ENCODE results near the gene HDAC4.

The HDAC4 gene

DNA sequence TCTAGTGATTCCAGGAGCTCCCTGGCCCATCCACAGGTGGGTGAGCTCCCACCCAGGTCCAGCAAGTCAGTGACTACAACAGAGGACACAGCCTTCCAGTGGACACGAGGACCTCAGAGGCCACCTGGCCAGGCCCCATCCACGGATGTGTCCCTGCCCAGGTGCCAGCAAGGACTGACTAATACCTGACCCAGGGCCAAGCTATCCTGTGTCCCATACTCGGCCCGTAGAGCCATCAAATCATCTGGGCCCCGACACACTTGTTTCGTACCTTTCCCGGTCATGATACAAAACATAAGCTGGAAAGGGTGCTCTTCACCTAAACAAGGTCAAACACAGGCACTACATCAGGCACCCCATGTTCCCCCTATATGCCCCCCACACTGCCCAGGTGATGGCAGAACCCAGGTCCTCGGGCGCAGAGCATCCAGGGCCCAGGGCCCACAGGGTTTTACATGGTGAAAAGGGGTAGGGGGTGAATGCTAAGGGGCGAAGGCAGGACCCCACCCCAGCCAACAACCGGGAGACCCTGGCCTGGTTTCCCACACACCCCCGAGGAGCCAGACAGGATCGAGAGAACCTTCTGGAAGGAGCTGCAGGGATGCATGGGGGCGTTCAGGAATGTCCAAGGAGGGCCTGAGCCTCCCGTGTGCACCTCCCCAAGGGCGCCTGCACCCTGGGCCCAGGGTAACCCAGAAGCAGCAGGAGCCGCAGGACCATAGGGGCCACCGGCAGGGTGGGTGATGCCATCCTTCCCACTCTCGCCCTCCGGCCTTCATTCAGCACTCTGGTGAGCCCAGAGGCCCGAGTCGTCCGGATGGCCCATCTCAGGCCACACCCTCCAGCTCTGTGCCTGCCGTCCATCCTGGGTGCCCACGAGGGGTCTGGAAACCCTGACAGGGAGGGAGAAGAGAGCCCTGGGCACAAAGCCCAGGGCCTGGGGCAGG, 94.3 kb downstream of the HDAC4 start:
- Histone ChIP-seq H3F3A (ENCODE audit: insufficient read depth, low read length) (no peaks in the 10 kb centered on the region), H2AFZ (ENCODE audit: low read length) (no peak overlapping the region), H3K36me3 (ENCODE audit: insufficient read depth, low read length) (no peaks in the 10 kb centered on the region), H3K9me3 (ENCODE audit: low read length) (no peaks in the 10 kb centered on the region), H3K27ac (ENCODE audit: low read depth, low read length, poor library complexity, severe bottlenecking) (no peak overlapping the region), H3K9me2 (ENCODE audit: low read depth, low read length) (no peaks in the 10 kb centered on the region), H3K4me2 (ENCODE audit: low read length) (no peak overlapping the region), H4K20me1 (ENCODE audit: insufficient read depth, low read length) (no peaks in the 10 kb centered on the region), H3K79me2 (ENCODE audit: insufficient read depth, low read length) (no peaks in the 10 kb centered on the region), H3K27me3 (ENCODE audit: insufficient read depth, low read length) (no peaks in the 10 kb centered on the region), H3K4me1 (ENCODE audit: insufficient read depth, low read length, severe bottlenecking) (no peaks in the 10 kb centered on the region), H3K9ac (ENCODE audit: low read length) (no peak overlapping the region), H3K4me3 (ENCODE audit: low read depth, low read length, poor library complexity, severe bottlenecking) (no peak overlapping the region)
- TF ChIP-seq EZH2 (IDR thresholded peaks at IDR 0.05; ENCODE audit: borderline replicate concordance, low read length) (no peak), CTCF (IDR thresholded peaks at IDR 0.05; ENCODE audit: low read length) (no peak)

DNA sequence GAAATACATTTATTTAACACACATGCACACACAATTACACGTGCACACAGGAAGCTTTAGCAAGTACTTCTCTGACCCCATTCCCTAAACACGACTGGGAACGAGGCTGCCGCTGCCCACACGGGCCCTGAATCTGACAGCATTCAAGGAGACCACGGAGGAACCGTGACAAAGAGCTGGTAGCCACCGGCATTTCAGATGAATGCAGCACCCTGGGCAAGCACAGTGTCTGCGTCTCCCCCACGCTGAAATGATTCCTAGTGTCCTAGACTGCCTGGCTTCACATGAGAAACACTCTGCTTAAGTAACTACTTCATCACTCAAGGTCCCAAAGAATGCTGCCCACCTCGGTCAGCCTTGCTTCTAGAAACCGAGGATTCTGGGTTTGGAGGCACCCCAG, 95.0 kb downstream of the HDAC4 start:
- Histone ChIP-seq H3K27me3 (ENCODE audit: insufficient read depth, low read length) (no peaks in the 10 kb centered on the region), H3K4me1 (ENCODE audit: insufficient read depth, low read length, severe bottlenecking) (no peaks in the 10 kb centered on the region), H4K20me1 (ENCODE audit: insufficient read depth, low read length) (no peaks in the 10 kb centered on the region), H3K9me3 (ENCODE audit: low read length) (no peaks in the 10 kb centered on the region), H3K4me3 (ENCODE audit: low read depth, low read length, poor library complexity, severe bottlenecking) (no peak overlapping the region), H3K4me2 (ENCODE audit: low read length) (no peak overlapping the region), H2AFZ (ENCODE audit: low read length) (no peak overlapping the region), H3F3A (ENCODE audit: insufficient read depth, low read length) (no peaks in the 10 kb centered on the region), H3K9ac (ENCODE audit: low read length) (no peak overlapping the region), H3K9me2 (ENCODE audit: low read depth, low read length) (no peaks in the 10 kb centered on the region), H3K27ac (ENCODE audit: low read depth, low read length, poor library complexity, severe bottlenecking) (no peak overlapping the region), H3K36me3 (ENCODE audit: insufficient read depth, low read length) (no peaks in the 10 kb centered on the region), H3K79me2 (ENCODE audit: insufficient read depth, low read length) (no peaks in the 10 kb centered on the region)
- no peak for TF ChIP-seq CTCF (IDR thresholded peaks at IDR 0.05; ENCODE audit: low read length)
- no peak for TF ChIP-seq EZH2 (IDR thresholded peaks at IDR 0.05; ENCODE audit: borderline replicate concordance, low read length)

GRCh38 chr2:239305222-239305575, 95.6 kb downstream of the HDAC4 start:
- H3K9ac ChIP-seq (ENCODE audit: low read length) = no peak overlapping the region
- no peak overlapping the region for H2AFZ ChIP-seq (ENCODE audit: low read length)
- no peak overlapping the region for H3K27ac ChIP-seq (ENCODE audit: low read depth, low read length, poor library complexity, severe bottlenecking)
- H3K4me2 ChIP-seq (ENCODE audit: low read length) = no peak overlapping the region
- no peaks in the 10 kb centered on the region for H3K36me3 ChIP-seq (ENCODE audit: insufficient read depth, low read length)
- H4K20me1 ChIP-seq (ENCODE audit: insufficient read depth, low read length) = no peaks in the 10 kb centered on the region
- no peaks in the 10 kb centered on the region for H3K79me2 ChIP-seq (ENCODE audit: insufficient read depth, low read length)
- no peaks in the 10 kb centered on the region for H3K4me1 ChIP-seq (ENCODE audit: insufficient read depth, low read length, severe bottlenecking)
- H3K4me3 ChIP-seq (ENCODE audit: low read depth, low read length, poor library complexity, severe bottlenecking) = no peak overlapping the region
- H3K27me3 ChIP-seq (ENCODE audit: insufficient read depth, low read length) = no peaks in the 10 kb centered on the region
- H3K9me3 ChIP-seq (ENCODE audit: low read length) = no peaks in the 10 kb centered on the region
- no peaks in the 10 kb centered on the region for H3K9me2 ChIP-seq (ENCODE audit: low read depth, low read length)
- TF ChIP-seq CTCF (IDR thresholded peaks at IDR 0.05; ENCODE audit: low read length) (no peak), EZH2 (IDR thresholded peaks at IDR 0.05; ENCODE audit: borderline replicate concordance, low read length) (no peak)
- H3F3A ChIP-seq (ENCODE audit: insufficient read depth, low read length) = no peaks in the 10 kb centered on the region
